HG03039 (cell line): ENCODE results near the gene ITGB8.
"Not testable (repeated sequence)": the region's sequence is repeated elsewhere in the genome, so short reads cannot be mapped to it uniquely, and the experiment has no call there.

Experiments
- ATAC-seq: cut with Tn5 transposase; IDR thresholded peaks from one replicate; pipeline ENCODE4 v1.9.1; 2021; ENCODE audit warnings: mild to moderate bottlenecking, moderate library complexity; ENCODE audit not compliant: unreplicated experiment

Gene ITGB8

DNA sequence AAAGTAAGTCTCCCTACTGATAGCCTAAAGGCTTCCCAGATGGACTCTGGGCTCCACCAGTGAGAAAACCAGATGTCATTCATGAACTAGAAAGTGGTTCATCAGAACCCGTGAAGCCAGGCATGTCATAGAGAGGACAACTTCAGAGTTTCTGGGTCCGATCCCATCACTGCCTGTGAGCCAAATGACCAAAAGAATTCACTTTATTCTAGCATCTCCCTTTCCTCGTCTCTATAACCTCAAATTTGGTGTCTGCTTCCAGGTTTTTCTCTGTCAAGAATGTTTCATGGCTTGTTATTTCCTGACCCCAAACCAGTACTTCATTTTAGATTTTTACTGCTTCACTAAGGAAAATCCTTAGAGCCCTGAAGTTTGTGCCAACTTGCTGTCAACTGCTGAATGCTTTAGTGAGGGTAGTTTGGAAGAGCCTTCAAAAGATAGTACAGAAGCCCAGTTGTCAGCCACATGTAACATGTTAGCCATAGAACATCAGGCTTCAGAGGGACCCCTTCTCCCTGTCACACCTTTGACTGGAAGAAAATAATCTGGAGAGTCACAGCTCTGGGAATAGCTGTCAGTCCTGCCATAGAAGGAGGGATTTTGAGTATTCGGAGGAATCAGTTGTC lies 34.0 kb downstream of the ITGB8 start:
- ATAC-seq = no peak

DNA sequence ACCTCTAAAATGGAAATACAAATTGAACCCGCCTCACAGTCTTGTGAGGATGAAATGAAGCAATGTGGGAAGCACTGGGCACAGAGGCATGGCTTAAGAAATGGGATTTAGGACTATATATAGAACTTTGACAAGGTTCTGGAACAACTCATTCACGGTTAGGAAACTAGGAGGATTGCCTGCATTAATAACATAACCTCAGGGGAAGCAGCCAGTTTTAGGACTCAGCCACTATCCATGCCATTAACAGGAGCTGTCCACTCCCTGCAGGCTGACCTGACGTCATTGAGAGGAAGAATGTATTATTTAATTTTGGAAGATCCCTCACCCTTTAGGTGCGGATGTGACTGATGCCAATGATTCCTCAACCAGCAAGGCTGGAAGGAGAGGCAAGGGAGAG lies 34.8 kb downstream of the ITGB8 start:
- ATAC-seq = no peak

DNA sequence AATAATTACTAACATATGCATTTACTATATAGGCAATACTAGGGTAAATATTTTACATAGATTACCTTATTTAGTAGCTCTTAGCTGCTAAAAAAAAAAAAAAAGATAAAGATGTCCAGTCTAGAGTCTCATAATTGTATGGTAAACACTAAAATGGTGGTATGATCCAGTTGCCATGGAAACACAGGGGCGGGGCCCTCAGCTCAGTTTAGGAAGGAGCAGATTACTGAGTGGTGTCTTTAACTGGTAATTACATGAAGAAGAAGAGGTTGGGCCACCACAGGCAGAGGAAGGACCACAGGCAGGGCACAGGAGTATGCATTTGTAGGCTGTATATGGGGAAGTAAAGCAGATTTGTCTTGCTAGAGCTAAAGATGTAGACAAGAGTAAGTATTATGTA lies 43.7 kb downstream of the ITGB8 start:
- no peak for ATAC-seq

DNA sequence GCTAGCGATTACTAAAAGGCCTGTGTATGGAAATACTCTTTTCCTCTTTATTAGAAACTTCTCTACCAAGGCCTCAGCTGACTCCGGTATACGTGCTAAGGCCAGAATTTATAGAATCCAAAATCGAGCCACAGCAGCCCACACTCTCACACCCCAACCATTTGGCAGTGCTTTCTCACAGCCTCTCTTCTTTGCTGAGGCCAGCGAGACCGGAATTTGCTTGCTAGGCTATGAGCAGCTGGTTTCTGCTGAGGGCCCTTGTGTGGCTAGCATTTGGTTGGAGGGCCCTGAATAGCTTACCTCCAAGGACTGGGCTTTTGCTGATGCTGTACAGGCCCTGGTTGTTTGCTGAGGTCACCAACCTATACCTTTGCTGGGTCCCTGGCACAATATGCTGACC lies 46.1 kb downstream of the ITGB8 start:
- ATAC-seq = no peak

DNA sequence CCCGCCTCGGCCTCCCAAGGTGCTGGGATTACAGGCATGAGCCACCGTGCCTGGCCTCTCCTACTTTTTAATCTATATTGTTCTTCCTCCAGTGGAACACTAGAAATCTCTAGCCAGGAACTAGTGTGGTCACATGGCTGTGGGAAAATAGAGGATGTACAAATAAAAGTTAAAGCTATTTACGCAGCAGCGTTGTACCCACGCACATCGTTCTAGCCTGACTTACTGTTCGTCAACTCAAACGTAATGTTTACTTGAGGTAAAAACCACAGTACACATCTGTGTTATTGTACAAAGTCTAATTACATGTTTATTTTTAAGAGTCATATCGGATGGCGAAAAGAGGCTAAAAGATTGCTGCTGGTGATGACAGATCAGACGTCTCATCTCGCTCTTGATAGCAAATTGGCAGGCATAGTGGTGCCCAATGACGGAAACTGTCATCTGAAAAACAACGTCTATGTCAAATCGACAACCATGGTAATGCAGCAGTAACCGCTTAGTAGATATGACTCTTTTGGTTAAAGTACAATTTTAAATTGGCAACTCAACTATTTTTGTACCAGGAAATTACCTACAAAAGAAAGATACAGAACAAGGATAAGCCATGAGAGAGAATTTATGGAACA lies 50.8 kb downstream of the ITGB8 start:
- no peak for ATAC-seq

DNA sequence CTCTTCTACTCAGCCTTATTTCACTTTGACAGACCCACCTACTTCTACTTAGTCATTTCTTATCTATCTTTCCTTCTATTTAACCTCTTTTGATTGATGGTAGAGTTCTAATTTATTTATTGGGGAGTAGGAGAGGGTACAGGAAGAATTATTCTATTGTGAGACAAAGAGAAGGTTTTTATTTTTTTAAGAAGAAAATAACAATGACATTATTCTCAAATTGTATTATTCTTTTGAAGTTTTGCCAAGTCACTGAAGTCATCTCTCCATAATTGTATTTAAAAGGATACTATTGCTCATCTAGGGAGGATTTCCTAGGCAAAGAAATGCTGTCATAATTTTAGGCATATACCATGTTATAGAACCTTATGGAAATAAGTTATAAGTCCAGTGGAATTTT lies 52.7 kb downstream of the ITGB8 start:
- ATAC-seq = no peak

DNA sequence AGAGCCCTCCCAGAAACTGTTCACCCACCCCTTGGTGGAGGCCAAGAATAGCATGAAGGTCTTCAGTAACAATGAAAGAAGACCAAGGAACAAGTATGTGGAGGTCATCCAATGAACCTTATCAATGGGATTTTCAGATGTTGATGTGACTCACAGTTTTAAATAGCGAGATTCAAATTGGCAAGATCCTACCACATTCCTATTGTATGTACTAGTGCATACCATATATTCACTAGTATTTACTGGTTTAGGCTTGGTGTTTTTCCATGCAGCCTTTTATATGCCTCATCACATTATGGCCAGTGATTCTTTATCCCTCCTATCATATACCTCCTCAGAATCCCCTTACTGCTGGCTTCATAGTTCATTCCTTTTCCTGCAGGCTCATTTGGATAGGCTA lies 54.4 kb downstream of the ITGB8 start:
- ATAC-seq = no peak

DNA sequence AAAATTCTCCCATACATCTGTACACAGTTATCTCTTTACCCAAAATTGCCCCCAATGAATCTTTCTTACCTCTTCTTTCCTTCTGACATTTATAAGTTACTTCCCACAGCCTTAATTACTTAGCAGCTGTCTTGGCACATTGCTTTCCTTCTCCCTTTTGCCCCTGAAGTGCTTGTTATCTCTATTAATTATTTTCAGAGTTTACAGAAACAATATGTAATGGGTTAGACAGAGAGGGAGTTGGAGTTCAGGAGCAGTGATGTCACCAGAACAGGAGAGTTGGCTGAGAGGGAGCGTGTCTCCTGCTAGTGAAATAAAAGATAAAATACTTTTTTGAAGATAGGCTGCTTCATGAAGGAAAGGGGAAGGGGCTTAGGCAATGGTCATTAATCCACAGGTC lies 57.4 kb downstream of the ITGB8 start:
- ATAC-seq = no peak

DNA sequence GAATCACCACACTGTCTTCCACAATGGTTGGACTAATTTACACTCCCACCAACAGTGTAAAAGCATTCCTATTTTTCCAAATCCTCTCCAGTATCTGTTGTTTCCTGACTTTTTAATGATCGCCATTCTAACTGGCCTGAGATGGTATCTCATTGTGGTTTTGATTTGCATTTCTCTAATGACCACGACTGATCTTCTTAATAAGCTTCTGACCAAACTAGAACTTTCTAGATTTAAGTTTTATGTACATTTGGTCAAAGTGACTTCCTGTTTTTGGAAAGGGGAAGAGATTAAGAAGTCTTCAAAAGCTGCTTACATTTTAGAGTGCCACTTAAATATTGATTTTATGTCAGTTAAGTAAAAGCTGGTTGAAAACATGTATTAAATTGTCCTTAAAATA lies 58.5 kb downstream of the ITGB8 start:
- ATAC-seq = not testable (repeated sequence)

DNA sequence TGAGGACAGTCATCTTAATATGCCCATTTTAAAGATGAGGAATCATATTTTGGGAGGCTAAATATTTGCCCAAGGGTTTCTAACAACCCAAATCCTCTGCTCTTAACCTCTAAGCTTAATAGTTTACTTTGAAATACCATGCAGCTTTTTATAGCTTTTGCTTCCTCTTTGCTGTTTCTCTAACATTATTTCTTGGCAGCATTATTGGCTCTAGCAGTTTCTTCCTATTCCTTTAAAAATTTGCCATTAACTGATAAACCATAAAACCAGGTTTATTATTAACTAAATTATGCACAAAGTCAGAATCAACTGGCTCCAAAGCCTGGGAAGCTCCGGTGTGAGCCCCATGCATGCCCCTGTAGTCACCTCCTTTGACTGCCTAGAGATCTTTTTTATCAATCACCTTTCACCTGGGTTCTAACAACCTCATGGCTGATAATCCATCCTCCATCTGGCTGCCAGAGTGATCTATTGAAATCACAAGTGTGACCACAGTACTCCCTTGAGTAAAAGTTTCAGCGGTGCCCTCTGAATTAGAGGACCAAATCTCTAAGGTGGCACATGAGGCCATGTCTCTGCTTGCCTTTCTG lies 62.4 kb downstream of the ITGB8 start:
- no peak for ATAC-seq

DNA sequence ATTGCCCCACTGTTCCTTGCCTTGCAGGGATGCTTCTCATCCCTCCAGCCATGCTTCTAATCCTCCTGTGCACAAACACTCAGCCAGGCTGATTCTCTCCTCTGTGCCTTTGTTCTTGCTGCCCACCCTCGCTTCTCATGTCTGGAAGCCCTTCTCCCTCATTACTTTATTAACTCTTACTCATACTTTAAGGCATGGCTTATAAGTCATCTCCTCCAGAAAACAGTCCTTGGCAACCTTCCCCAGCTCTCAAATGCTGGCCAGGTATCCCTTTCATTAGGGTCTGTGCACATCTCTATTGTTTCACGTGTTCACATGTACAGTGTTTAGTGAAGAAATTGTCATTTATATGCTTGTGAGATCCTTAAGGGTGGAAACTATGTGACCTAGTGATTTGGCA lies 62.9 kb downstream of the ITGB8 start:
- no peak for ATAC-seq

DNA sequence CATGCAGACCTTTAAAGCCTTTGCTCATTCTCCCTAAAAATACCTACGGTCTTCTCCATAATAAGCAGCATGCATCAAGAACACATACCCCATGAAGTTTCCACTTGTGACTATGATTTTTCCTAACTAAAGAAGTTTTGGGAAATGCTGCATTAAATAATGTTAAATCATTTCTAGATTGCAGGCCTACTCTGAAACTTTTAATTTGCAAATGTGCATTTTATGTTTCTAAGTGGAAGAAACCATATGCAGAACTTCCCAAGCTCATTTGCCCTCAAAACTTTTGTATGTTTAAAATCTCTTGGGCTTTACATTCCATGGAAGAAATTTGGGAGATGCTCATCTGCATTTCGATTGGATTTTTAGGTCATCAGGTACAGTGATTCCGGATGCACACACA lies 63.6 kb downstream of the ITGB8 start:
- no peak for ATAC-seq

DNA sequence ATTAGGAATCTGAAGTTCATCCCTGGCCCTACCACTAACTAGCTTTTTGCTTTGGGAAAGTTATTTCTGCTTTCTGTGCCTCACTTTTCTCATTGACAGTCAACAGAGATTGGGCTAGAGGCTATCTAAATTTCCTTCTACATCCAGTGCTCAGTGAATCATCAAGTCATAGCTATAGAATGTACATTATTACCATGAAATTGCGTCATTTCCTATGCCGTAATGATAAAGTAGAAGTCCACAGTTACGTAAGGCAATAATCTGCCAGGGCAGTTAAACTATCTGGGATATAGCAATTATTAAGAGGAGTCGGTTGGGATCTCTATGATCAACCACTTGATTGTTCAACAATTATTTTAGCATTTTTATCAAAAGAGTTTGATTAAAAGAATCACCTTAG lies 64.4 kb downstream of the ITGB8 start:
- no peak for ATAC-seq

DNA sequence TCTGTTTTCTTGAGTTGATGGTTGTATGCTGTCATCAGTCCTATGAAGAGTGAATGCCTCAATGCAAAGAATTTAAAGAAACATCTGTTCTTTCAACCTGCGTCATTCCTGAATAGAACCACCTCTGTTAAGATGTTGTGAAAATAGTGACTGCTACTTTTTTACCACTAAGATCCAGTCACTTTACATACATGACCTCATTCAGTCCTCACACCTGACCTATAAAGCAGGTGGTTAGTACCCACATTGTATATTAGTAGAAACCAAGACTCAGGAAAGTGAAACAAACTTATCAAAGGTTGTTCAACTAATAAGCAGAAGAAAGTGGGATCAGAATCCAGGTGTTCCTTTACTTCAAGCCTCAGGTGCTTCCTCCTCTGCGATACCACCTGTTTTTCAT lies 64.8 kb downstream of the ITGB8 start:
- ATAC-seq = peak; percentile 71

DNA sequence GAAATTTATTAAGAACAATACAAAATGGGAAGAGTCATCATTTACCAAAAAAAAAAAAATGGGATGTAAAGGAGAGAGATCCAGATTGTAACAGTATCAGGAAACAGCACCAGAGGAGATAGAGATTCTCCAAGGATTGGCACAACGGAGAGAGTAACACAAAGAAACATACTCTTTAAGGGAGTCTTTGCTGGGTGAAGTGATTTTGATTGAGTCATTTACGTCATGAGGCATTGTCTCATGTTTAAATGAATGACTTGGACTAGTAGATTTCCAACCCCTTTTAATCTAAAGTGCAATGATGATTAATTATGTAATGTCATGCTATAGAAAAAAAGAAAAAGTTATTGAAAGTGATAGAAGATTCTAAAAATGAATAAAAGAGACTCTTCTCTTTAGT lies 68.8 kb downstream of the ITGB8 start:
- ATAC-seq = no peak

DNA sequence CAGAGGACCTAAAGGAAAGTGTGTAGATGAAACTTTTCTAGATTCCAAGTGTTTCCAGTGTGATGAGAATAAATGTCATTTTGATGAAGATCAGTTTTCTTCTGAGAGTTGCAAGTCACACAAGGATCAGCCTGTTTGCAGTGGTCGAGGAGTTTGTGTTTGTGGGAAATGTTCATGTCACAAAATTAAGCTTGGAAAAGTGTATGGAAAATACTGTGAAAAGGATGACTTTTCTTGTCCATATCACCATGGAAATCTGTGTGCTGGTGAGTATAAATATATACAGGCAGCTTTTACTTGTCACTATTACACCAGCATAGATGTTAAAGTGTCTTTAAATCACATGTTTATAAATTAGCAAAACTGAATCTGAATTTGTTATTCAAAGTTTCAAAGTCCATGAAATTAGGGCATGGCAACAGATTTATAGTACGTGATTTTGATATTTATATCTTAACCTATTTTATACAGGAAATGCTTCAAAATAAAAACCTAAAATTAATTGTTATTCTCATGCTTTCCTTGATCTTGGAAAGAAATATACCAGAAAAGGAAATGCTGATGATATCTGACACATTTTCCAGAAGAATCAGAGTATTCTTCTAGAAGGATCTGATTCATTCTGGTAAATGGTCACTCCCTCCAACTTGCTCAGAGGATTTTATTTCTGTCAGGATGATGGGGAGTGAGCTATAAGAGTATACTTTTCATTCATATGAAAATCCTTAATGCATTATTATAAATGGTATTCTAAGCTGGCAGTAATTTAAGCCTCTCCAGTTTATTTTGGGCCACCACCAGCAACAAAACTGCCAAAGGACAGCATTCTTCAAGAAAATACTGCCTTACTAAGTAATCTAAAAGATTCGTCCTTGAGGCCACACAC lies 71.4 kb downstream of the ITGB8 start:
- ATAC-seq = no peak

DNA sequence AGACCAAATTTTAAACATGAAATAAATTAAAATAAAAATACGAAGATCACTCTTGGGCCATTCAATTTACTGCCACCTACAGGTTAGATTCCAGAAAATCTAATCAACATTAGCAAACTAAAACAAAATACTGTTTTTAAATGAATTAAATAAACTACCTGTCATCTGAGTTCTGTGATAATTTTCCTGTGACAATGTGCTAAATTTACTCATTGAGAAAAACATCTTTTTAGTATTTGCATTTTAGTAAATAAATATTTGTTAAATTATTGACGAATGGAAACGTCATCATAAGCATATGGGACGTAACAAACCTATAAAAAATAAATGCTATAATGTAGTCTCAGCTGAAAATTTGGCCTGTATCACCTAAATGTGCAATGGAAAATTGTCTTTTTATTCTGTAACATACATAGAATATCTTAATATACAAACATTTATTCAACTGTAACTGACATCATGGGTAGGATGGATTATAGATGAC lies 72.1 kb downstream of the ITGB8 start:
- ATAC-seq = no peak

DNA sequence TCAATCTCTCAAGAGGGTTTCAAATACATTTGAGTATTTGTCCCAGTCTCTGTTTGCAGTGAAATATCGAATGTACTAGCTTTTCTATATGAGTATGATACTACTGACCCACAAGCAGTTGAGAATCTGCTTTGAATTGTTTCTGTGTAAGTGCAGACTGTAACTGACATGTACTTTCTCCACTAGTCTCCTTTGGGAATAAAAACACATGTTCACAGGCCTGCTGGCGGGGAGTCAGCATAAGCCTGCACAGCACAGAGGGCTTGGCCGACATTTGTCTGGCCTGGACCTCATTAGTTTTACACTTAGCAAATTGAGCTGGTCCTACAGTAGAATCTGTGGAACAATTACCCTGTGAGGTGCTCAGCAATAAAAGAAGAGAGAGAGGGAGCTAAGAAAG lies 72.6 kb downstream of the ITGB8 start:
- ATAC-seq = no peak

DNA sequence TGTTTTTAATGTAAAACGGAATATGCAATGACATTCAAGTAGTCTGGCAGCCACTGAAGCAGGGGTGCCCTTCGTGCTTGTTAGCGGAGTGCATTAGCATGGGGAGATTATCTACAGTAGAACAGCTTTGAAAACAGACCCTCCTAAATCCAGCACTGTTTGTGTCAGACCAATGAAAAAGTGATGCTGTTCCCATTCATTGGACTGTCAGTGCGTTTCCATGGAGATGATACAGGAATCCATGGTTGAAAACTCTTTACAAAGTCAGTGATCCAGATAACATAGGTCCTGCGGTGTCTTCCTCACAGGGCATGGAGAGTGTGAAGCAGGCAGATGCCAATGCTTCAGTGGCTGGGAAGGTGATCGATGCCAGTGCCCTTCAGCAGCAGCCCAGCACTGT lies 73.6 kb downstream of the ITGB8 start:
- no peak for ATAC-seq

DNA sequence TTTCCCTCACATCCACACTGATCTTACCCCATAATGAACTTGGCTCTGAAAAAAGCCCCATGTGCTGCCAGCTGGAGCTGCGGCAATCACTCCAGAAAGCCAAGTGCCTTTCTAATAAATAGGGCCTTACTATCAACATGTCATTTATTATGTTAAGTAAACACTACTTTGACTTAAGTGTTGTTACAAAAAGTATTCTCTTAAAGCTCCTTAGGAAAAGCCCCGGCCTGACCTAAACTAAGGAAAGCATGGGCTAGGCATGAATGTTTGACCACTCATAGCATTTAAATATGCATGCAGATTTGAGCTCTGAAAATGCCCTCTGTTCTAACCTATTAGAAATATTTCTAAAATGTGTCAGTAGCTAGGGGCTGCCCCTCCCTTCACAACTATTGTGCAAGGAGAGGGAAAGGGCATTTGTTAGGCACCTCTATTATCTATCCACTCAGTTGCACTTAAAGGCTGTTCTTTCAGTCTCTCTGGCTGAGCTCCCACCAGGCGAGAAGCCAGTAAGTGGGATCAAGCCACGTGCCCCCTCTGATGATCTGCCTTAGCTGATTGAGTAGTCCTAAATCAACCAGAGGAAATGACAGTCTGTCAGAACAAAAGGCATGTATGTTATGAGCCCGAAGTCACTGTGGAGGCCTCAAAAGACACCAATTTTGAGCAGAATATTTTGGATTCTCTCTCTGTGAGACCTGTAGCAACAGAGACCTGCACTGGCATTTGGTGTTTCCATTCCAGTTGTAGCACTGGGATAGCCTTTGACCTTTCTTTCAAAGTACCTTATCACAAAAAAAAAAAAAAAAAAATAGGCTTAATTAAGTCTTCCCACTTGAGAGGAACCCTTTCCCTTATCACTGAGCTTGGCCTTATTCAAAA lies 77.1 kb downstream of the ITGB8 start:
- ATAC-seq = no peak

DNA sequence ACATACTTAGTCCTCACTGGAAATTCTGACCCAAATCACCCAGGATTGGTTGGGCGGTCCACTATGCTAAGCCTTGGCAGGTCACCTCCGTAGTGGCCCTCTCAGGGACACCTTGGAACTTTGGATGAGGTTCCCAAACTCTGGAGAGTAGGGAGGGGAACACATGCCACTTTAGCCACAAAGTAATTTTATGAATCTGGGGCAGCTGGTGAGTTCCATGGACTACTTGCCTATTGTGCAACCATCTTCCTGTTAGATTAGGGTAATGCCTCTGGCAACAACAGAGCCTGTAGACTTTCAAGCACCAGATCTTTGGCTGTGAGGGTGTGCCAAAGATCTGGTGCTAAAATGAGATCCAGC lies 77.7 kb downstream of the ITGB8 start:
- no peak for ATAC-seq
